ENCODE measurements around the gene CCDC91.

CCDC91 gene

GRCh38 chr12:28268608-28269229 is 78.5 kb downstream of the CCDC91 start:
- Histone ChIP-seq H3K4me1 (no peaks in the 10 kb centered on the region), H3K4me2 (no peak overlapping the region), H3K36me3 (no peaks in the 10 kb centered on the region), H3K9ac (no peak overlapping the region), H3K27ac (no peak overlapping the region), H3K27me3 (no peaks in the 10 kb centered on the region), H3K9me3 (peaks cover 7% of the 10 kb centered on the region), H4K20me1 (no peaks in the 10 kb centered on the region), H3K4me3 (no peak overlapping the region)
- no peak for TF ChIP-seq Cebpa-rat (IDR thresholded peaks at IDR 0.05)

- H4K20me1 ChIP-seq, result no peaks in the 10 kb centered on the region
- TF ChIP-seq Cebpa-rat (IDR thresholded peaks at IDR 0.05), result no peak
These were observed 79.6 kb downstream of the CCDC91 start for GRCh38 chr12:28269851-28270250.

GRCh38 chr12:28278499-28278898 is 88.2 kb downstream of the CCDC91 start:
- Histone ChIP-seq H3K9ac (no peak overlapping the region), H3K4me2 (no peak overlapping the region), H3K27me3 (no peaks in the 10 kb centered on the region), H3K9me3 (no peaks in the 10 kb centered on the region), H3K4me1 (no peaks in the 10 kb centered on the region), H3K27ac (no peak overlapping the region), H3K4me3 (no peak overlapping the region), H3K36me3 (no peaks in the 10 kb centered on the region), H4K20me1 (no peaks in the 10 kb centered on the region)
- no peak for TF ChIP-seq Cebpa-rat (IDR thresholded peaks at IDR 0.05)

More at GRCh38 chr12:28269851-28270250, 79.6 kb downstream of the CCDC91 start:
- Histone ChIP-seq H3K9ac (no peak overlapping the region), H3K4me1 (no peaks in the 10 kb centered on the region), H3K36me3 (no peaks in the 10 kb centered on the region), H3K27ac (no peak overlapping the region), H3K4me3 (no peak overlapping the region), H3K4me2 (no peak overlapping the region), H3K27me3 (no peaks in the 10 kb centered on the region), H3K9me3 (peaks cover 7% of the 10 kb centered on the region)

GRCh38 chr12:28278960-28279359 is 88.7 kb downstream of the CCDC91 start:
- Histone ChIP-seq H3K27ac (no peak overlapping the region), H3K27me3 (no peaks in the 10 kb centered on the region), H3K9ac (no peak overlapping the region), H3K9me3 (no peaks in the 10 kb centered on the region), H3K4me2 (no peak overlapping the region), H3K4me3 (no peak overlapping the region), H4K20me1 (no peaks in the 10 kb centered on the region), H3K4me1 (no peaks in the 10 kb centered on the region), H3K36me3 (no peaks in the 10 kb centered on the region)
- no peak for TF ChIP-seq Cebpa-rat (IDR thresholded peaks at IDR 0.05)

- Histone ChIP-seq H3K27me3 (no peaks in the 10 kb centered on the region), H3K9me3 (peaks cover 36% of the 10 kb centered on the region)
These were observed 96.1 kb downstream of the CCDC91 start for GRCh38 chr12:28286352-28286751.

GRCh38 chr12:28290262-28290661 is 100.0 kb downstream of the CCDC91 start:
- H3K36me3 ChIP-seq, result peaks cover 9% of the 10 kb centered on the region
- H3K9me3 ChIP-seq, result peaks cover 42% of the 10 kb centered on the region
- no peaks in the 10 kb centered on the region for H4K20me1 ChIP-seq
- H3K27me3 ChIP-seq, result no peaks in the 10 kb centered on the region
- H3K9ac ChIP-seq, result no peak overlapping the region
- H3K4me1 ChIP-seq, result peaks cover 12% of the 10 kb centered on the region
- H3K4me3 ChIP-seq, result no peak overlapping the region
- TF ChIP-seq Cebpa-rat (IDR thresholded peaks at IDR 0.05), result no peak
- no peak overlapping the region for H3K4me2 ChIP-seq
- no peak overlapping the region for H3K27ac ChIP-seq

More at GRCh38 chr12:28286352-28286751, 96.1 kb downstream of the CCDC91 start:
- H3K4me2 ChIP-seq, result no peak overlapping the region
- H3K9ac ChIP-seq, result no peak overlapping the region
- H3K27ac ChIP-seq, result no peak overlapping the region
- H3K4me1 ChIP-seq, result no peaks in the 10 kb centered on the region
- no peaks in the 10 kb centered on the region for H4K20me1 ChIP-seq
- no peak overlapping the region for H3K4me3 ChIP-seq
- no peak for TF ChIP-seq Cebpa-rat (IDR thresholded peaks at IDR 0.05)
- peaks cover 4% of the 10 kb centered on the region for H3K36me3 ChIP-seq

- no peak for TF ChIP-seq Cebpa-rat (IDR thresholded peaks at IDR 0.05)
- Histone ChIP-seq H3K36me3 (peaks cover 9% of the 10 kb centered on the region), H3K4me2 (no peak overlapping the region), H3K4me3 (no peak overlapping the region), H3K4me1 (peaks cover 12% of the 10 kb centered on the region), H3K27ac (no peak overlapping the region), H3K9ac (no peak overlapping the region), H3K27me3 (no peaks in the 10 kb centered on the region), H3K9me3 (peaks cover 42% of the 10 kb centered on the region), H4K20me1 (no peaks in the 10 kb centered on the region)
These were observed 102.4 kb downstream of the CCDC91 start for GRCh38 chr12:28292699-28293098.

GRCh38 chr12:28294300-28294699 is 104.0 kb downstream of the CCDC91 start:
- Histone ChIP-seq H3K36me3 (peaks cover 9% of the 10 kb centered on the region), H3K9ac (no peak overlapping the region), H4K20me1 (no peaks in the 10 kb centered on the region), H3K27me3 (no peaks in the 10 kb centered on the region), H3K4me2 (peak overlapping the region; percentile 44), H3K27ac (peak overlapping the region; percentile 30; the same call in 1 of the 2 replicates), H3K9me3 (peaks cover 26% of the 10 kb centered on the region), H3K4me1 (peaks cover 12% of the 10 kb centered on the region), H3K4me3 (no peak overlapping the region)
- no peak for TF ChIP-seq Cebpa-rat (IDR thresholded peaks at IDR 0.05)

GRCh38 chr12:28296287-28296686 is 106.0 kb downstream of the CCDC91 start:
- H3K4me2 ChIP-seq, result no peak overlapping the region
- H3K27ac ChIP-seq, result no peak overlapping the region
- H3K27me3 ChIP-seq, result no peaks in the 10 kb centered on the region
- H4K20me1 ChIP-seq, result no peaks in the 10 kb centered on the region
- H3K9me3 ChIP-seq, result peaks cover 6% of the 10 kb centered on the region
- no peak for TF ChIP-seq Cebpa-rat (IDR thresholded peaks at IDR 0.05)
- no peak overlapping the region for H3K9ac ChIP-seq
- H3K36me3 ChIP-seq, result peaks cover 5% of the 10 kb centered on the region
- H3K4me3 ChIP-seq, result no peak overlapping the region
- peaks cover 12% of the 10 kb centered on the region for H3K4me1 ChIP-seq

- no peaks in the 10 kb centered on the region for H3K9me3 ChIP-seq
- H3K4me2 ChIP-seq, result no peak overlapping the region
- H3K9ac ChIP-seq, result no peak overlapping the region
- no peaks in the 10 kb centered on the region for H3K27me3 ChIP-seq
- H4K20me1 ChIP-seq, result no peaks in the 10 kb centered on the region
- TF ChIP-seq Cebpa-rat (IDR thresholded peaks at IDR 0.05), result no peak
- H3K36me3 ChIP-seq, result no peaks in the 10 kb centered on the region
- no peak overlapping the region for H3K27ac ChIP-seq
- H3K4me1 ChIP-seq, result no peaks in the 10 kb centered on the region
- no peak overlapping the region for H3K4me3 ChIP-seq
These were observed 112.9 kb downstream of the CCDC91 start for GRCh38 chr12:28303192-28303591.

GRCh38 chr12:28306535-28306934 is 116.3 kb downstream of the CCDC91 start:
- H3K27ac ChIP-seq, result no peak overlapping the region
- no peak for TF ChIP-seq Cebpa-rat (IDR thresholded peaks at IDR 0.05)
- no peaks in the 10 kb centered on the region for H3K4me1 ChIP-seq
- H3K9ac ChIP-seq, result no peak overlapping the region
- no peaks in the 10 kb centered on the region for H3K9me3 ChIP-seq
- no peak overlapping the region for H3K4me2 ChIP-seq
- H4K20me1 ChIP-seq, result no peaks in the 10 kb centered on the region
- H3K36me3 ChIP-seq, result no peaks in the 10 kb centered on the region
- H3K27me3 ChIP-seq, result no peaks in the 10 kb centered on the region
- H3K4me3 ChIP-seq, result no peak overlapping the region
